ENCODE data around the gene ARL3. TPM values are rescaled to one million over a fixed set of nuclear protein-coding genes. Genes with fewer than 3 reads are reported as not detected.

ARL3 gene
- total RNA-seq, 1 experiment from 2014 or later: 16.5 TPM

DNA sequence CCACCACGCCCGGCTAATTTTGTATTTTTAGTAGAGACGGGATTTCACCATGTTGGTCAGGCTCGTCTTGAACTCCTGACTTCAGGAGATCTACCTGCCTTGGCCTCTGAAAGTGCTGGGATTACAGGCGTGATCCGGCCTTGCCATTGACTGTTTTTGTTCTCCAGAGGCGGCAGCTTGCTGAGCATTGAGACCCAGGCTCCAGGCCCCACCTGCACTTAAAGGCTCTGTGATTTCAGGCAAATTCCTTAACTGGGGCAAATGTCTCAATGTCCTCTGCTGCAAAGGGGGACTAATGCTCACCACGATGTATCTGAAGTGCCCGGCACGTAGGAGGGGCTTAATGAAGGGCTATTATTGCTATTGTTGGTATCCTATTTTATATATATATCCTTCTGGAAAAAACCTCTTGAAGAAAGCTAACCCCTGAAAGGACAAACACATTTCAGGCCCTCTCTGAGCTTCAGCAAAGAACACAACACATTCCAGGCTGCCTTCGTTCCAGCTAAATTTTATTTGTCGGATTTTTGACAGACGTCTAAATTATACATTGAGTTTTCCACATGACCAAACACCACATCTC lies 40.9 kb downstream of the ARL3 start:
- Histone ChIP-seq H2BK15ac (ENCODE audit: low read depth, low read length) (no peak overlapping the region), H4K5ac (ENCODE audit: insufficient read length, low read depth, low read length) (no peak overlapping the region), H2BK5ac (ENCODE audit: insufficient read length, low read length) (no peak overlapping the region), H3K9ac (ENCODE audit: extremely low read depth, insufficient read length, low read length) (no peak overlapping the region), H3K4me1 (ENCODE audit: insufficient read depth, low read length) (peaks cover 19% of the 10 kb centered on the region), H3K56ac (ENCODE audit: insufficient read length, low read depth, low read length) (no peak overlapping the region), H4K91ac (ENCODE audit: insufficient read length, low read depth, low read length) (no peak overlapping the region), H2AFZ (ENCODE audit: low read length) (no peak overlapping the region), H4K20me1 (ENCODE audit: control insufficient read depth, insufficient read depth, insufficient read length) (no peaks in the 10 kb centered on the region), H3K23ac (ENCODE audit: insufficient read length, low read depth, low read length) (no peak overlapping the region), H2BK120ac (ENCODE audit: low read depth, low read length, poor library complexity, severe bottlenecking) (no peak overlapping the region), H3K79me2 (ENCODE audit: insufficient read depth, low read length) (no peaks in the 10 kb centered on the region), H2BK12ac (ENCODE audit: insufficient read length, low read depth, low read length) (no peak overlapping the region), H3K18ac (ENCODE audit: insufficient read length, low read depth, low read length) (no peak overlapping the region), H3K79me1 (ENCODE audit: insufficient read depth, low read depth, low read length, poor library complexity, severe bottlenecking) (no peaks in the 10 kb centered on the region), H2BK20ac (ENCODE audit: low read depth, low read length, poor library complexity, severe bottlenecking) (no peak overlapping the region), H3K27ac (ENCODE audit: insufficient read length, low read depth, low read length) (no peak overlapping the region), H3K4me2 (ENCODE audit: insufficient read depth, insufficient read length, low read length) (no peak overlapping the region), H3K14ac (ENCODE audit: insufficient read depth, low read length) (no peak overlapping the region), H3T11ph (ENCODE audit: low read length) (no peak overlapping the region), H3K27me3 (ENCODE audit: insufficient read depth, low read length) (no peaks in the 10 kb centered on the region), H2AK5ac (ENCODE audit: insufficient read length, low read length) (no peak overlapping the region), H3K9me3 (ENCODE audit: control insufficient read depth, low read depth, low read length) (no peaks in the 10 kb centered on the region), H4K8ac (replicated peaks; ENCODE audit: insufficient read length, low read depth, low read length) (no peak overlapping the region), H3K4ac (ENCODE audit: low read depth, low read length) (no peak overlapping the region), H3K23me2 (ENCODE audit: insufficient read length, low read depth, low read length, poor library complexity, severe bottlenecking) (no peaks in the 10 kb centered on the region)
- H3K4me3 Mint-ChIP-seq: peak overlapping the region in 1 of 2 experiments; percentile 63; a peak in 1 of 5 replicates
- no peaks in the 10 kb centered on the region for H3K9me3 Mint-ChIP-seq
- peaks cover 71 to 78% of the 10 kb centered on the region in 2 experiments for H3K4me1 Mint-ChIP-seq
- H3K36me3 Mint-ChIP-seq (ENCODE audit: insufficient read depth in 1 of 3, low read depth in 3 of 3): no peaks in the 10 kb centered on the region
- no CpG with 5 or more reads among the region's 13 CpGs for WGBS (ENCODE audit: extremely low coverage, insufficient read length, low lambda C conversion rate)
- no peak for TF ChIP-seq CTCF (conservative IDR thresholded peaks at IDR 0.05)
- no peak for DNase-seq
- no peaks in the 10 kb centered on the region for H3K27me3 Mint-ChIP-seq (ENCODE audit: low read depth)
- H3K27ac Mint-ChIP-seq: peak overlapping the region in 1 of 3 experiments; percentile 12; a peak in 2 of 7 replicates
